Measurements from ENCODE around the gene OOSP2. TPM values are rescaled to one million over a fixed set of nuclear protein-coding genes. Genes with fewer than 3 reads are reported as not detected.

The OOSP2 gene
- 10 to 100 TPM in 1 of 2 donors, not detected in 1; 16.0 TPM for total RNA-seq

GRCh38 chr11:60040109-60040508, at the start of gene OOSP2:
Gene OOSP2, plus strand, starts transcription at chr11:60040409. Its CDS starts 51 bp downstream, at chr11:60040460.
- Histone ChIP-seq H3K27ac (no peak within 1 kb of the TSS), H3K36me3 (no peaks in the 10 kb centered on the region), H3K27me3 (replicated peaks; ENCODE audit: insufficient read depth) (no peaks in the 10 kb centered on the region), H3K4me3 (no peak within 1 kb of the TSS), H3K9me3 (no peaks in the 10 kb centered on the region), H3K4me1 (replicated peaks) (no peaks in the 10 kb centered on the region)
- TF ChIP-seq CTCF (IDR thresholded peaks at IDR 0.05) = no peak
- no peak for TF ChIP-seq POLR2A (IDR thresholded peaks at IDR 0.05)
- no peak for TF ChIP-seq POLR2AphosphoS5 (IDR thresholded peaks at IDR 0.05)
- no peak for DNase-seq (ENCODE audit: low spot score)
- intact Hi-C loops (cut with DNase I) = no loop called here
- 68% methylated on average over 8 of the region's 8 CpGs for WGBS

- intact Hi-C loops (cut with DNase I) = no loop called here
- WGBS = 72% methylated on average over 1 of the region's 1 CpG
- no peak overlapping the region for H3K27ac ChIP-seq
- H3K4me3 ChIP-seq = no peak overlapping the region
- TF ChIP-seq CTCF (IDR thresholded peaks at IDR 0.05) (no peak), POLR2A (IDR thresholded peaks at IDR 0.05) (no peak), POLR2AphosphoS5 (IDR thresholded peaks at IDR 0.05) (no peak)
- H3K4me1 ChIP-seq (replicated peaks) = no peaks in the 10 kb centered on the region
- no peaks in the 10 kb centered on the region for H3K27me3 ChIP-seq (replicated peaks; ENCODE audit: insufficient read depth)
- H3K9me3 ChIP-seq = no peaks in the 10 kb centered on the region
- no peaks in the 10 kb centered on the region for H3K36me3 ChIP-seq
- no peak for DNase-seq (ENCODE audit: low spot score)
Measured at GRCh38 chr11:59990421-59990820, 49.8 kb upstream of the OOSP2 start.

- DNase-seq (ENCODE audit: low spot score) = no peak
- Histone ChIP-seq H3K9me3 (no peaks in the 10 kb centered on the region), H3K4me1 (replicated peaks) (no peaks in the 10 kb centered on the region), H3K27me3 (replicated peaks; ENCODE audit: insufficient read depth) (no peaks in the 10 kb centered on the region), H3K27ac (no peak overlapping the region), H3K36me3 (no peaks in the 10 kb centered on the region), H3K4me3 (no peak overlapping the region)
- intact Hi-C loops (cut with DNase I) = no loop called here
- no peak for TF ChIP-seq POLR2AphosphoS5 (IDR thresholded peaks at IDR 0.05)
- TF ChIP-seq CTCF (IDR thresholded peaks at IDR 0.05) = no peak
- TF ChIP-seq POLR2A (IDR thresholded peaks at IDR 0.05) = no peak
- WGBS = 82% methylated on average over 5 of the region's 5 CpGs
Measured at GRCh38 chr11:59992425-59992824, 47.8 kb upstream of the OOSP2 start.

GRCh38 chr11:59997800-59998199, 42.4 kb upstream of the OOSP2 start:
- TF ChIP-seq POLR2AphosphoS5 (IDR thresholded peaks at IDR 0.05) (no peak), CTCF (IDR thresholded peaks at IDR 0.05) (no peak), POLR2A (IDR thresholded peaks at IDR 0.05) (no peak)
- Histone ChIP-seq H3K4me3 (no peak overlapping the region), H3K4me1 (replicated peaks) (no peaks in the 10 kb centered on the region), H3K27me3 (replicated peaks; ENCODE audit: insufficient read depth) (no peaks in the 10 kb centered on the region), H3K9me3 (no peaks in the 10 kb centered on the region), H3K27ac (no peak overlapping the region), H3K36me3 (no peaks in the 10 kb centered on the region)
- no peak for DNase-seq (ENCODE audit: low spot score)
- intact Hi-C loops (cut with DNase I) = no loop called here
- WGBS = 75% methylated on average over 2 of the region's 2 CpGs

- 61% methylated on average over 4 of the region's 4 CpGs for WGBS
- DNase-seq (ENCODE audit: low spot score) = no peak
- H3K4me3 ChIP-seq = no peak overlapping the region
- H3K27me3 ChIP-seq (replicated peaks; ENCODE audit: insufficient read depth) = no peaks in the 10 kb centered on the region
- H3K4me1 ChIP-seq (replicated peaks) = no peaks in the 10 kb centered on the region
- TF ChIP-seq CTCF (IDR thresholded peaks at IDR 0.05) (no peak), POLR2A (IDR thresholded peaks at IDR 0.05) (no peak), POLR2AphosphoS5 (IDR thresholded peaks at IDR 0.05) (no peak)
- no peak overlapping the region for H3K27ac ChIP-seq
- no peaks in the 10 kb centered on the region for H3K36me3 ChIP-seq
- intact Hi-C loops (cut with DNase I) = no loop called here
- H3K9me3 ChIP-seq = no peaks in the 10 kb centered on the region
Measured at GRCh38 chr11:59999691-60000090, 40.5 kb upstream of the OOSP2 start.
